ENCODE data around the gene WAS.

Gene WAS

DNA sequence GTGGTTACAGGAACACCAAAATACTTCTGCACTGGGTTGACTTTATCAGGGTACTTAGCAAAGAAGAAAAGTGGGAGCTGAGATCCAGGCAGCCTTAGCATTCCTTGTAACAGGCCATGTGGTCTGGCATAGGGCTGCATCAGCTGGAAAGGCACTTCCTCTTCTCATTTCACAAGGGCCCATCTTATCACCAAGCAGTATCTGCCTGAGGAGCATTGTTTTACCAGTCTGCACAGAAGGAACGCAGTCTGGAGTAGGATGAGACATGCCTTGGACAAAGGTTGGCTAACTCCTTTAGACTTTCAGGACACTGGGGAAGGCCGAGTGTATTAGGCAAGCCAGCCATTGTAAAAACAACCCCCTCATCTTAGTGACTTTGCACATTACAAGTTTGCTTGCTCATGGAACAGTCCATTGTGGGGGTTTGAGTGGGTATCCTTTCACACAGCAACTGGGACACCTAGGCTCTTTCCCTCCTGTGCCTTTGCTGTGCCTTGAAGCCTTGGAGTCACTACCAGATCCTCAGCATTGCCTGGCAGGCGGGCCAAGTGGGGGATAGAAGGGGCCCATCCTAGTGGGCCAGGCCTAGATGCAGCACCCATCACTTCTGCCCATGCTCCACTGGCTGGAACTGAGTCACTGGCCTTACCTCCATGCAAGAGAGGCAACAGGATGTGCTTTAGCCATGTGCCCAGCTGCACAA, 17.5 kb downstream of the WAS start:
- Histone ChIP-seq H3K27me3 (replicated peaks; ENCODE audit: control insufficient read depth, insufficient read depth, low read length) (no peaks in the 10 kb centered on the region), H3K4me3 (ENCODE audit: low read length) (no peak overlapping the region), H3K9ac (ENCODE audit: low read length) (no peak overlapping the region), H3K36me3 (ENCODE audit: control insufficient read depth, insufficient read depth, low read length, severe bottlenecking) (no peaks in the 10 kb centered on the region), H3K4me1 (ENCODE audit: control insufficient read depth, insufficient read depth, low read length) (peaks cover 3% of the 10 kb centered on the region), H3K9me3 (ENCODE audit: control insufficient read depth, low read length) (no peaks in the 10 kb centered on the region)
- DNase-seq (ENCODE audit: low read depth): no peak

DNA sequence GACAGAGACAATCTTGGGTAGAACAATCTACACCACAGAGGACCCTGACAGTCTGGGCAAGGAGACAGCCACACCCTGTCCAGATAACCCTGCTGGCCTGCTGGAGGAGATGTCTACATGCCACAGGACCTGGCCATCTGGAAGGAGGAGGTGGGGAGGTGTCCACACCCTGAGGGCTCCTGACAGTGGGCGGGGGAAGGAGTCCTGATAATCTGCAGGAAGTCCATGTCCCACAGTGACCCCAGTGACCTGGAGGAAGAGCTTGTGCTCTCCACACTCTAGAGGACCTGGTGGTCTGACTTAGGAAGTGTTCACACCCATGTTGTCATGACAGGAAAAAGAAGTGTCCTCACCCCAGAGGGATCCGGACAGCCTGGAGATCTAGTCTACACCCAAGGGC, 18.4 kb downstream of the WAS start:
- Histone ChIP-seq H3K9me3 (ENCODE audit: control insufficient read depth, low read length) (no peaks in the 10 kb centered on the region), H3K27me3 (replicated peaks; ENCODE audit: control insufficient read depth, insufficient read depth, low read length) (no peaks in the 10 kb centered on the region), H3K4me3 (ENCODE audit: low read length) (no peak overlapping the region), H3K4me1 (ENCODE audit: control insufficient read depth, insufficient read depth, low read length) (peaks cover 3% of the 10 kb centered on the region), H3K36me3 (ENCODE audit: control insufficient read depth, insufficient read depth, low read length, severe bottlenecking) (no peaks in the 10 kb centered on the region), H3K9ac (ENCODE audit: low read length) (no peak overlapping the region)
- no peak for DNase-seq (ENCODE audit: low read depth)

DNA sequence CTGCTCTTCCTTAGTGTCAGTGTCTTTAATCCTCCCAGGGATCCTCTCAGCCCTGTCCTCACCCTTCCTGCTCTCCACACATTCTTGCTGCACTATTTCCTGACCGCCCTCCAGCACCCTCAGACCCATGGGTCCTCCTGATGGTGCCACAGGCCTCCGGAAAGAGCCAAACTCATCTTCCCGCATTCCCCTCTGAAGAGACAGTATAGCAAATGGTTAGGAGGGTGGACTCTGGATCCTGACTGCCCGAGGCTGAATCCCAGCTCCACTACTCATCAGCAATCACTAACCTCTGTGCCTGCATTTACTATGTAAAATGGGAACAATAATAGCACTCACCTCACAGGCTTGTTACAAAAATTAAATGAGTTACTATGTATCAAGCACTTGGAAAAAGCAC, 19.1 kb downstream of the WAS start:
- Histone ChIP-seq H3K27me3 (replicated peaks; ENCODE audit: control insufficient read depth, insufficient read depth, low read length) (no peaks in the 10 kb centered on the region), H3K36me3 (ENCODE audit: control insufficient read depth, insufficient read depth, low read length, severe bottlenecking) (no peaks in the 10 kb centered on the region), H3K4me3 (ENCODE audit: low read length) (no peak overlapping the region), H3K9ac (ENCODE audit: low read length) (no peak overlapping the region), H3K4me1 (ENCODE audit: control insufficient read depth, insufficient read depth, low read length) (peaks cover 3% of the 10 kb centered on the region), H3K9me3 (ENCODE audit: control insufficient read depth, low read length) (no peaks in the 10 kb centered on the region)
- no peak for DNase-seq (ENCODE audit: low read depth)

DNA sequence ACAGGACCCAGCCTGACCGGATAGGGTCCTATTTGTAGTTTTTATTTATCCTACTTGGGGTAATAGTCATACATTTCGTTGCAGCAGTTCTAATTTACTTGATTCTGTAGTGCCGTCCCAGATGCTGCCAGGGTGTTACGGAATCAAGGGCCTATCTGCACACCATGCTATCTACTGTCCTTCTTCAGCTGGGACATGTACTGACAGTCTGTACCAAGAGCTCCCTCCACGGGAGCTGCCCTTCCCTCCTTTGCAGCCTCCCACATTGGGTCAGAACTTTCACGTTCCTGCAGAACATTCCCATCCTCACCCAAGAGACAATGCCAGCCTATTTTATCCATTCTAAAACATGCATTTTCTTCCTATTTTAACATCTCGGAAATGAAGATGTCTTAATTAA, 19.6 kb downstream of the WAS start:
- DNase-seq (ENCODE audit: low read depth): no peak
- H3K27me3 ChIP-seq (replicated peaks; ENCODE audit: control insufficient read depth, insufficient read depth, low read length): no peaks in the 10 kb centered on the region
- no peaks in the 10 kb centered on the region for H3K36me3 ChIP-seq (ENCODE audit: control insufficient read depth, insufficient read depth, low read length, severe bottlenecking)
- H3K9ac ChIP-seq (ENCODE audit: low read length): no peak overlapping the region
- H3K4me3 ChIP-seq (ENCODE audit: low read length): no peak overlapping the region
- H3K9me3 ChIP-seq (ENCODE audit: control insufficient read depth, low read length): no peaks in the 10 kb centered on the region
- H3K4me1 ChIP-seq (ENCODE audit: control insufficient read depth, insufficient read depth, low read length): peaks cover 3% of the 10 kb centered on the region

DNA sequence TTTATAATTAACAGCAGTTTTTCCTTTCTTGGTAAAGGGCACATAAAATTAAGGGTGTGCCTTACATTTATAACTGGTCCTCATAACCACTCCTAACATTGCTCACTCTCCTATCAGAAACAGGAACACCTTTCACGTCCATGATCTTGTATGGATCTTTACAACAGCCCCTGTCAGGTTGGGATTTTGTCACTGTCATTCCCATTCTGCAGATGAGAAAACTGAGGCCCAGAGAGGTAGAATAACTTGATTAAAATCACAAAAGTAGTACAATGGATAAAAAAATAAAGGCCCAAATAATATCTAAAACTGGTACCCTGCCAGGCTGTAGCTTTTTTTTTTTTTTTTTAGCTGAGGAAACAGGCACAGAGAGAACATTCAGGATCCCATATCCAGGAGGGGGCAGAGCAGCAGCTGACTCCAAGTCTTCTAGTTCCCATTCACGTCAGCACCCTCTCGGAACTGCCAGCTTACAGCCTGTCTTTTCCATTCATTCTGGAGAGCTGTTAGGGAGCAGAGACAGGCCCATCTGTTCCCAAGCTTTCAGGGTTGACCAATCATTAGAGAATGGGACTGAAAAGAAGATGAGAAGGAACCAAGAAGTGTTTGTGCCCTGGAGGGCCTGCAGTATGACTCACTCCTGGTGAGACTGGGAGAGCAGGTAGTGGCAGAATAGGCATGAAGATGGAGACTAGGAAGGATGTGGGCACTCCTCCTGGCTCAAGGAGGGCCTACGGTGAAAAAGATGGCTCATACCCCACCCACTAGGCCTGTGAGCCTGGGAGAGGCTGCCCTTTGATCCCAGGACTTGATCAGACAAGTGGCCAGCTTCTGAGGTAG, 20.3 kb downstream of the WAS start:
- Histone ChIP-seq H3K4me3 (ENCODE audit: low read length) (no peak overlapping the region), H3K36me3 (ENCODE audit: control insufficient read depth, insufficient read depth, low read length, severe bottlenecking) (no peaks in the 10 kb centered on the region), H3K4me1 (ENCODE audit: control insufficient read depth, insufficient read depth, low read length) (peaks cover 3% of the 10 kb centered on the region), H3K9ac (ENCODE audit: low read length) (no peak overlapping the region), H3K9me3 (ENCODE audit: control insufficient read depth, low read length) (no peaks in the 10 kb centered on the region), H3K27me3 (replicated peaks; ENCODE audit: control insufficient read depth, insufficient read depth, low read length) (peaks cover 3% of the 10 kb centered on the region)
- no peak for DNase-seq (ENCODE audit: low read depth)

DNA sequence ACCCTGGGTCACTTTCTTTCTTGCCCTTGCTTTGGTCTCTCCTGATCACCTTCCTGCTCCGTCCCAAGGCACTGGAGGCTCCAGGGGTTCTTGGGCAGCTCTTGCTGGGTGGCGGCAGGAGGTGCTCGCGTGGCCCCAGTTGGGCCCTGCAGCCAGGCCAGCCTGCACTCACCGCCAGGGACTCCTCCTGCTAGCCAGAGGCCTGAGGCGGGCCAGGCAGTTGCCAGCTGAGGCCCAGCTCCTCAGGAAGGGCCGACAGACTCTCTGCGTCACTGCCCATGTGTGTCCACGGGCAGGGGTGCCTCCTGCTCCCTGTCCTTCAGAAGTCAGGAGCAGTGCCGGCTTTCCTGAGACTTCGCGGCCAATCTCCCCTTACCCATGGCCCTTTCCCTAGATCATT, 22.3 kb downstream of the WAS start:
- Histone ChIP-seq H3K9me3 (ENCODE audit: control insufficient read depth, low read length) (no peaks in the 10 kb centered on the region), H3K9ac (ENCODE audit: low read length) (no peak overlapping the region), H3K27me3 (replicated peaks; ENCODE audit: control insufficient read depth, insufficient read depth, low read length) (peaks cover 4% of the 10 kb centered on the region), H3K4me3 (ENCODE audit: low read length) (no peak overlapping the region), H3K4me1 (ENCODE audit: control insufficient read depth, insufficient read depth, low read length) (peaks cover under 1% of the 10 kb centered on the region), H3K36me3 (ENCODE audit: control insufficient read depth, insufficient read depth, low read length, severe bottlenecking) (no peaks in the 10 kb centered on the region)
- DNase-seq (ENCODE audit: low read depth): no peak

DNA sequence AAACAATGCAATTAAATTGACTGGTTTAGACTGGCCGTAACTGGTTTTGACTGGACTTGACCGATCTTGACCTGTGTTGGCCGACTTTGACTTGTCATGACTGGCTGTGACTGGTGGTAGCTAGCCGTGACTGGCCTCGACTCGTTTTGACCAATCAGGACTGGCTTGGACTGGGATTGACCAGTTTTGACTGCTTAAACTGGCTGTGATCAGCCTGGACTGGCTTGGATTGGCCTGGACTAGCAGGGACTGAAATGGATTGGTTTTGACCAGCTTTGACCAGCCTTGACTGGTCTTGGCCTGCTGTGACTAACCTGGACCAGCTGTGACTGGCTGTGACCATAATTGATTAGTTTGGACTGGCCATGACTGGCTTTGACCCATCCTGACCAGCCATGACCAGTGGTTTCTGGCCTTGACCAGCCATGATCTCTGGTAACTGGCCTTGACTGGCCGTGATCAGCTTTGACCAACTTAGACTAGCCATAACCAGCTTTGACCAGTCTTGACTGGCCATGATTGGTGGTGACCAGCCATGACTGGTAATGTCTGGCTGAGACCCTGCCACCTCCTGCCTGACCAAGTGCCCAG, 26.0 kb downstream of the WAS start:
- no peak overlapping the region for H3K4me3 ChIP-seq (ENCODE audit: low read length)
- H3K9ac ChIP-seq (ENCODE audit: low read length): no peak overlapping the region
- H3K36me3 ChIP-seq (ENCODE audit: control insufficient read depth, insufficient read depth, low read length, severe bottlenecking): no peaks in the 10 kb centered on the region
- H3K9me3 ChIP-seq (ENCODE audit: control insufficient read depth, low read length): peaks cover 33% of the 10 kb centered on the region
- H3K4me1 ChIP-seq (ENCODE audit: control insufficient read depth, insufficient read depth, low read length): peaks cover 6% of the 10 kb centered on the region
- DNase-seq (ENCODE audit: low read depth): no peak
- peaks cover 4% of the 10 kb centered on the region for H3K27me3 ChIP-seq (replicated peaks; ENCODE audit: control insufficient read depth, insufficient read depth, low read length)

DNA sequence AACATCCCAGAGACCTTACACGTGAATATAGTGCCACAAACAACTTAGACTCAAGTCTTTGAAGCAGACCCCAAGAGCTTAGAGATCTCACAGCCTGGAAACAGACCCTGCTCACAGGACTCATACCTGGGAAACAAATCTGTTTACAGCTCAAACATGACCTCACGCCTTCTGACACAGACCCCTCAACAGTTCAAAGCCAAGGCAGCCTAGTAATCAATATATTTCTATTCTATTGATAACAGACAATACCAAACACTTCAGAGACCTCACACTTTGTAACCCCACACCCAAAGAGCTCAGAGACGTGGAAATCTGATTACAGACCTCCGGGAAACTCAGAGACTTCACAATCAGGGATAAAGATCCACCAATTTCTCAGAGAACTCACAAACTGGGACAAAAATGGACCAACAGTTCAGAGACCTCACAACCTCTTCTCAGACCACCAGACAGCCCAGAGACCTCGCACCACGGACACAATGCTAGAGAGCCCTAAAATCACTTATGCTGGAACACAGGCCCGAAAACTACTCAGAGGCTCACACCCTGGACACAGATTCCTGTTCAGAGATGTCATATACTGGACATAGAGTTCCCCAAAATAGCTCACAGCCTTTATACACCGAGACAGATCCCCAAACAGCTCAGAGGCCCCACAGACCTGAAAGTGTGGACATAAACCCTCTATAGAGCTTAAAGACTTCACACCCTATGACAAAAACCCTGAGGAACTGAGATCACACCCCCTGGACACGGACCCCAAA, 27.7 kb downstream of the WAS start:
- H3K9me3 ChIP-seq (ENCODE audit: control insufficient read depth, low read length): peaks cover 48% of the 10 kb centered on the region
- no peak for DNase-seq (ENCODE audit: low read depth)
- H3K9ac ChIP-seq (ENCODE audit: low read length): no peak overlapping the region
- no peak overlapping the region for H3K4me3 ChIP-seq (ENCODE audit: low read length)
- H3K27me3 ChIP-seq (replicated peaks; ENCODE audit: control insufficient read depth, insufficient read depth, low read length): peaks cover 4% of the 10 kb centered on the region
- peaks cover 9% of the 10 kb centered on the region for H3K4me1 ChIP-seq (ENCODE audit: control insufficient read depth, insufficient read depth, low read length)
- H3K36me3 ChIP-seq (ENCODE audit: control insufficient read depth, insufficient read depth, low read length, severe bottlenecking): no peaks in the 10 kb centered on the region

DNA sequence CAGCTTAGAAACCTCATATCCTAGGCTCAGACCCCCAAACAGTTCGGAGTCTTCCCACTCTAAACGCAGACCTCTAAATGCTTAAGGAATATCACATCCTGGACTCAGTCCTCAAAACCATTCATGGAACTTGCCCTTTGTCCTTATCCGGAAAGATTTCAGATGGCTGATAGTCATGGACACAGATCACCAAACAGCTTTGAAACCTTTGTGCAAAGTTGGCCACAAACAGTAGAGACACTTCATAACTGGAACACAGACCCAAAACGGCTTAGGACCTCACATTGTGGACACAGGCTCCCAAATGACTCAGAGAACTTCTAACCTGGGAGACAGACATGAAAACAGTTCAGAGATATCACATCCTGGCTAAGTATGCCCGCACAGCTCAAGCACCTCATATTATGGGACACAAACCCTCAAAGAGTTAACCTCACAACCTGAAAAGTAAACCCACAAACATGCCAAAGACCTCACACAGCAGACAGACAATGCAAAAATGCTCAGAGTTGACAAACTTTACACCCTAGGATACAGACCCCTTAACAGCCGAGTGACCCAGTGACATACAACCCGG, 28.4 kb downstream of the WAS start:
- no peak for DNase-seq (ENCODE audit: low read depth)
- H3K4me3 ChIP-seq (ENCODE audit: low read length): no peak overlapping the region
- H3K9ac ChIP-seq (ENCODE audit: low read length): no peak overlapping the region
- peaks cover 4% of the 10 kb centered on the region for H3K27me3 ChIP-seq (replicated peaks; ENCODE audit: control insufficient read depth, insufficient read depth, low read length)
- no peaks in the 10 kb centered on the region for H3K36me3 ChIP-seq (ENCODE audit: control insufficient read depth, insufficient read depth, low read length, severe bottlenecking)
- peaks cover 53% of the 10 kb centered on the region for H3K9me3 ChIP-seq (ENCODE audit: control insufficient read depth, low read length)
- peaks cover 9% of the 10 kb centered on the region for H3K4me1 ChIP-seq (ENCODE audit: control insufficient read depth, insufficient read depth, low read length)

DNA sequence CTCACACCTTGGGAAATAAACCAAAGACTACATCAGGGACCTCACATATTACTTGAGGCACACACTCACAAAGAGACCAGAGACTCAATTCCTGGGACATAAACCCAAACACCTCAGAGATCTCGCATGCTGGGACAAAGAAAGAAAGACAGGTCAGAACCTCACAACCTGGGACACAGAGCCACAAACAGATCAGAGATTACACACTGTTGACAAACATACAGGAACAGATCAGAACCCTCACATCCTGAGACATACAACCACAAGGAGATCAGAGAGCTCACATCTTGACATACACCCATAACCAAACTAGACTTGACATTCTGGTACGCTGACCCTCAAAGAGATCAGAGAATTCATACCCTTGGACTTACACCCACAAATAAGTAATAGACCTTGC, 30.2 kb downstream of the WAS start:
- Histone ChIP-seq H3K36me3 (ENCODE audit: control insufficient read depth, insufficient read depth, low read length, severe bottlenecking) (no peaks in the 10 kb centered on the region), H3K4me1 (ENCODE audit: control insufficient read depth, insufficient read depth, low read length) (peaks cover 9% of the 10 kb centered on the region), H3K9ac (ENCODE audit: low read length) (no peak overlapping the region), H3K4me3 (ENCODE audit: low read length) (no peak overlapping the region), H3K27me3 (replicated peaks; ENCODE audit: control insufficient read depth, insufficient read depth, low read length) (peaks cover 2% of the 10 kb centered on the region), H3K9me3 (ENCODE audit: control insufficient read depth, low read length) (peaks cover 55% of the 10 kb centered on the region)
- DNase-seq (ENCODE audit: low read depth): no peak

DNA sequence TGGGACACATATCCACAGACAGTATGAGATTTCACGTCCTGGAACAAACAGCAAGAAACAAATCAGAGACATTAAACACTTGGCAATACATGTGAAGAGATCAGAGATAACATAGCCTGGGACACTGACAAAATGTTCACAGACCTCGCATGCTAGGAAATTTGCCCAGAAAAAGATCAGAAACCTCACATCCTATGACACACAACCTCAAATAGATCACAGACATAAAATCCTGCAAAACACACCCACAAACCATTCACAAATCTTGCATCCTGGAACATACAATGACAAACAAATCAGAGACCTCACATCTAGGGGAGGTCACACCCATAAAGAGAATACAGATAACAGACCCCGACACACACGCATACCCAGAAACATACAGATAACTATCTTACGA, 31.0 kb downstream of the WAS start:
- H3K9ac ChIP-seq (ENCODE audit: low read length): no peak overlapping the region
- H3K4me1 ChIP-seq (ENCODE audit: control insufficient read depth, insufficient read depth, low read length): peaks cover 9% of the 10 kb centered on the region
- H3K9me3 ChIP-seq (ENCODE audit: control insufficient read depth, low read length): peaks cover 55% of the 10 kb centered on the region
- H3K36me3 ChIP-seq (ENCODE audit: control insufficient read depth, insufficient read depth, low read length, severe bottlenecking): no peaks in the 10 kb centered on the region
- no peak for DNase-seq (ENCODE audit: low read depth)
- H3K27me3 ChIP-seq (replicated peaks; ENCODE audit: control insufficient read depth, insufficient read depth, low read length): no peaks in the 10 kb centered on the region
- no peak overlapping the region for H3K4me3 ChIP-seq (ENCODE audit: low read length)

Data from adipocyte (in vitro differentiated cells).